Adrenal gland (tissue), 5 donors: ENCODE measurements around the gene ELL2.

Source experiments
- CTCF ChIP-seq, 6 experiments: fragments of 450-650 bp in 4 of 6; fragments of 200-600 bp in 2 of 6; sonication (generic) in 1 of 6; IDR thresholded peaks; 1 replicate in 5 of 6; 2 replicates in 1 of 6; pipeline versions ENCODE4 v1.5.1 to v1.8.0; 2016 to 2021; ENCODE audit warnings: antibody characterized with exemption in 6 of 6, mild to moderate bottlenecking in 2 of 6, moderate library complexity in 1 of 6
- POLR2A ChIP-seq, 2 donors: fragments of 450-650 bp; IDR thresholded peaks; one replicate each; pipeline ENCODE4 v1.6.1; 2017; ENCODE audit warnings: antibody characterized with exemption in 2 of 2, mild to moderate bottlenecking in 2 of 2, moderate library complexity in 1 of 2
- donor health status: DM: no; HTN: no; CAD: no.

GRCh38 chr5:95938766-95939165, 22.9 kb downstream of the ELL2 start:
- TF ChIP-seq CTCF (IDR thresholded peaks at IDR 0.05), result no peak
- no peak for TF ChIP-seq POLR2A (IDR thresholded peaks at IDR 0.05)
